ENCODE data around the gene HSD11B1.

The HSD11B1 gene

GRCh38 chr1:209723265-209723664 lies 18.6 kb downstream of the HSD11B1 start:
- no peaks in the 10 kb centered on the region for H3K9me3 ChIP-seq
- no peaks in the 10 kb centered on the region for H3K27me3 ChIP-seq
- TF ChIP-seq CTCF (IDR thresholded peaks at IDR 0.05): no peak
- no peaks in the 10 kb centered on the region for H3K4me1 ChIP-seq
- no peak overlapping the region for H3K4me3 ChIP-seq
- H3K36me3 ChIP-seq: no peaks in the 10 kb centered on the region
- H3K27ac ChIP-seq: no peak overlapping the region
- no peak for DNase-seq
- intact Hi-C loops (cut with DNase I; ENCODE audit: low total_unique reads): no loop called here

GRCh38 chr1:209723756-209724693 lies 19.4 kb downstream of the HSD11B1 start:
- H3K4me3 ChIP-seq: no peak overlapping the region
- no peaks in the 10 kb centered on the region for H3K27me3 ChIP-seq
- TF ChIP-seq CTCF (IDR thresholded peaks at IDR 0.05): no peak
- H3K4me1 ChIP-seq: no peaks in the 10 kb centered on the region
- H3K9me3 ChIP-seq: no peaks in the 10 kb centered on the region
- intact Hi-C loops (cut with DNase I; ENCODE audit: low total_unique reads): no loop called here
- H3K27ac ChIP-seq: no peak overlapping the region
- no peaks in the 10 kb centered on the region for H3K36me3 ChIP-seq
- no peak for DNase-seq

GRCh38 chr1:209727286-209727685 lies 22.6 kb downstream of the HSD11B1 start:
- Histone ChIP-seq H3K36me3 (no peaks in the 10 kb centered on the region), H3K4me3 (no peak overlapping the region), H3K27ac (no peak overlapping the region), H3K27me3 (no peaks in the 10 kb centered on the region), H3K4me1 (no peaks in the 10 kb centered on the region), H3K9me3 (no peaks in the 10 kb centered on the region)
- intact Hi-C loops (cut with DNase I; ENCODE audit: low total_unique reads): no loop called here
- no peak for DNase-seq
- no peak for TF ChIP-seq CTCF (IDR thresholded peaks at IDR 0.05)

GRCh38 chr1:209727785-209728184 lies 23.1 kb downstream of the HSD11B1 start:
- Histone ChIP-seq H3K9me3 (no peaks in the 10 kb centered on the region), H3K4me1 (no peaks in the 10 kb centered on the region), H3K4me3 (no peak overlapping the region), H3K27me3 (no peaks in the 10 kb centered on the region), H3K36me3 (no peaks in the 10 kb centered on the region), H3K27ac (no peak overlapping the region)
- TF ChIP-seq CTCF (IDR thresholded peaks at IDR 0.05): no peak
- intact Hi-C loops (cut with DNase I; ENCODE audit: low total_unique reads): no loop called here
- DNase-seq: no peak

- no peak for DNase-seq
- Histone ChIP-seq H3K27ac (no peak overlapping the region), H3K27me3 (no peaks in the 10 kb centered on the region), H3K36me3 (no peaks in the 10 kb centered on the region), H3K4me1 (no peaks in the 10 kb centered on the region), H3K4me3 (no peak overlapping the region), H3K9me3 (no peaks in the 10 kb centered on the region)
- TF ChIP-seq CTCF (IDR thresholded peaks at IDR 0.05): no peak
- intact Hi-C loops (cut with DNase I; ENCODE audit: low total_unique reads): no loop called here
Measured at GRCh38 chr1:209728466-209728865, 23.8 kb downstream of the HSD11B1 start.

Data from tibial artery (tissue), 4 donors.